HG03571 (cell line): Measurements from ENCODE around the gene SV2A.
"Not testable (repeated sequence)": the region's sequence is repeated elsewhere in the genome, so short reads cannot be mapped to it uniquely, and the experiment has no call there.

Source experiments
- ATAC-seq: cut with Tn5 transposase; IDR thresholded peaks from one replicate; pipeline ENCODE4 v1.9.1; 2021; ENCODE audit not compliant: unreplicated experiment

The SV2A gene

GRCh38 chr1:149887196-149887455 lies 30.5 kb downstream of the SV2A start:
- not testable (repeated sequence) for ATAC-seq

- peak; percentile 53 for ATAC-seq
Measured at GRCh38 chr1:149886396-149887195, 31.0 kb downstream of the SV2A start.

GRCh38 chr1:149886121-149886395 lies 31.6 kb downstream of the SV2A start:
- not testable (repeated sequence) for ATAC-seq

- no peak for ATAC-seq
Measured at GRCh38 chr1:149885339-149886120, 32.1 kb downstream of the SV2A start.

GRCh38 chr1:149884433-149885338 lies 33.0 kb downstream of the SV2A start:
- ATAC-seq: no peak

- ATAC-seq: no peak
Measured at GRCh38 chr1:149883598-149884247, 33.9 kb downstream of the SV2A start.

- no peak for ATAC-seq
Measured at GRCh38 chr1:149881876-149882275, 35.8 kb downstream of the SV2A start.

GRCh38 chr1:149879556-149879955 lies 38.1 kb downstream of the SV2A start:
- no peak for ATAC-seq

- no peak for ATAC-seq
Measured at GRCh38 chr1:149877211-149877946, 40.3 kb downstream of the SV2A start.

- ATAC-seq: not testable (repeated sequence)
Measured at GRCh38 chr1:149873060-149873459, 44.6 kb downstream of the SV2A start.

GRCh38 chr1:149866887-149867286 lies 50.8 kb downstream of the SV2A start:
- ATAC-seq: not testable (repeated sequence)

GRCh38 chr1:149861497-149862054 lies 56.1 kb downstream of the SV2A start:
- not testable (repeated sequence) for ATAC-seq

- peak; percentile 59 for ATAC-seq
Measured at GRCh38 chr1:149860684-149861496, 56.8 kb downstream of the SV2A start.

GRCh38 chr1:149860271-149860670 lies 57.4 kb downstream of the SV2A start:
- peak; percentile 1 for ATAC-seq
